Caco-2 (cell line): ENCODE results near the gene SUPT3H. TPM values are rescaled to one million over a fixed set of nuclear protein-coding genes. Genes with fewer than 3 reads are reported as not detected.

ENCODE experiments used
- BruUV-seq: library from RNA; stranded (reverse); fragments of 400-500 nt; replicated peaks from 2 replicates; lab custom pipeline; 2021; lab: Mats Ljungman, UMichigan
- CTCF ChIA-PET: fragments of 300-600 bp; sonication (Branson Sonifier 250); formaldehyde crosslinking; loops from one replicate; lab custom pipeline; 2022; ENCODE audit warnings: antibody characterized with exemption; lab: Charles Lee
- POLR2A ChIA-PET: fragments of 300-600 bp; sonication (Branson Sonifier 250); formaldehyde crosslinking; loops from one replicate; lab custom pipeline; 2022; ENCODE audit warnings: antibody characterized with exemption; lab: Charles Lee
- DNase-seq, 2 experiments: peaks; one replicate each; pipeline versions ENCODE4 v3.0.0 to v3.0.0-alpha.2; 2020 to 2022
- H3K27me3 ChIP-seq: replicated peaks from 2 replicates; pipeline ENCODE4 v1.6.0; 2011; ENCODE audit warnings: low read length; ENCODE audit not compliant: control insufficient read depth, insufficient read depth
- H3K36me3 ChIP-seq: 2 replicates; pipeline ENCODE4 v1.5.1; 2011; ENCODE audit warnings: low read length; ENCODE audit not compliant: control insufficient read depth, insufficient read depth
- H3K4me1 ChIP-seq: fragments of 250-450 bp; sonication (Bioruptor Pico); 2 replicates; pipeline ENCODE4 v1.5.1; 2020; ENCODE audit warnings: mild to moderate bottlenecking
- H3K4me3 ChIP-seq: 2 replicates; pipeline ENCODE4 v1.5.1; 2011; ENCODE audit warnings: low read depth, mild to moderate bottlenecking, control low read depth, low read length
- H3K9me3 ChIP-seq: fragments of 250-450 bp; sonication (Bioruptor Pico); 2 replicates; pipeline ENCODE4 v1.5.1; 2020; ENCODE audit warnings: mild to moderate bottlenecking, moderate library complexity
- H3K27ac Mint-ChIP-seq: one replicate; pipeline ENCODE4 v1.8.0; 2022; ENCODE audit warnings: mixed read lengths; ENCODE audit not compliant: unreplicated experiment
- H3K27me3 Mint-ChIP-seq: one replicate; pipeline ENCODE4 v1.8.0; 2022; ENCODE audit warnings: mixed read lengths; ENCODE audit not compliant: insufficient read depth, unreplicated experiment
- H3K36me3 Mint-ChIP-seq: one replicate; pipeline ENCODE4 v1.8.0; 2022; ENCODE audit warnings: mild to moderate bottlenecking, mixed read lengths; ENCODE audit not compliant: insufficient read depth, unreplicated experiment
- H3K4me1 Mint-ChIP-seq: one replicate; pipeline ENCODE4 v1.8.0; 2022; ENCODE audit warnings: low read depth, mixed read lengths; ENCODE audit not compliant: unreplicated experiment
- H3K4me3 Mint-ChIP-seq: one replicate; pipeline ENCODE4 v1.8.0; 2022; ENCODE audit warnings: mild to moderate bottlenecking, moderate library complexity, mixed read lengths; ENCODE audit not compliant: unreplicated experiment
- H3K9me3 Mint-ChIP-seq: one replicate; pipeline ENCODE4 v1.8.0; 2022; ENCODE audit warnings: mixed read lengths; ENCODE audit not compliant: unreplicated experiment
- intact Hi-C: fragments of 100-400 bp; cut with micrococcal nuclease; formaldehyde crosslinking; loops from one replicate; pipeline ENCODE4 v1.10.0; 2022; ENCODE audit not compliant: unreplicated experiment
- total RNA-seq: library from RNA; stranded (reverse); gene quantifications from 2 replicates; pipeline ENCODE4 v1.2.3, GENCODE V29; 2022
- TF ChIP-seq, protein P1 (sequence below), 2 experiments: fragments of 200-600 bp in 1 of 2; IDR thresholded peaks; 1 replicate in 1 of 2; 2 replicates in 1 of 2; pipeline versions ENCODE4 v1.5.1 to v1.8.0; 2011 to 2022; ENCODE audit warnings: antibody characterized with exemption in 1 of 2, control low read depth in 1 of 2, inconsistent platforms in 1 of 2, low read depth in 1 of 2, low read length in 1 of 2, mild to moderate bottlenecking in 1 of 2, moderate library complexity in 1 of 2; ENCODE audit not compliant: insufficient read depth in 1 of 2, severe bottlenecking in 1 of 2, unreplicated experiment in 1 of 2

The SUPT3H gene
- total RNA-seq, 1 experiment from 2014 or later, result 13.2 TPM

DNA sequence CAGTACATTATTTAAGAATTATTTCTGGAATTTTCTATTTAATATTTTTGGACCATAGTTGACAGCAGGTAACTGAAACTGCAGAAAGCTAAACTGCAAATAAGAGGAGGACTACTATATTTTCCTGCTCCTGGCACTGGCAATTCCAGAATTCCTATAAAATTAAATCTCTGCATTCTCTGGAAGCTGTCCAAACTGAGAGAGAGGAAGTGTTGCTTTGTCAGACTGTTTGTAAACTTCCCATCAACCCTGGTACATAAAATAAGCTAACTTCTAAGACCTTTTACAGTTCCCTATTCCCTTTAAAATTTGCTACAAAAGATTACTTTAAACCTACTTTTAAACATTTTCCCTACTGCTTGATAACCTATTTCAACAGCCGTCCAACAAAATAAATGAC is 245.7 kb downstream of the SUPT3H start:
- H3K4me3 Mint-ChIP-seq, result no peak overlapping the region
- CTCF ChIA-PET, result no interaction called here
- TF ChIP-seq, protein P1, sequence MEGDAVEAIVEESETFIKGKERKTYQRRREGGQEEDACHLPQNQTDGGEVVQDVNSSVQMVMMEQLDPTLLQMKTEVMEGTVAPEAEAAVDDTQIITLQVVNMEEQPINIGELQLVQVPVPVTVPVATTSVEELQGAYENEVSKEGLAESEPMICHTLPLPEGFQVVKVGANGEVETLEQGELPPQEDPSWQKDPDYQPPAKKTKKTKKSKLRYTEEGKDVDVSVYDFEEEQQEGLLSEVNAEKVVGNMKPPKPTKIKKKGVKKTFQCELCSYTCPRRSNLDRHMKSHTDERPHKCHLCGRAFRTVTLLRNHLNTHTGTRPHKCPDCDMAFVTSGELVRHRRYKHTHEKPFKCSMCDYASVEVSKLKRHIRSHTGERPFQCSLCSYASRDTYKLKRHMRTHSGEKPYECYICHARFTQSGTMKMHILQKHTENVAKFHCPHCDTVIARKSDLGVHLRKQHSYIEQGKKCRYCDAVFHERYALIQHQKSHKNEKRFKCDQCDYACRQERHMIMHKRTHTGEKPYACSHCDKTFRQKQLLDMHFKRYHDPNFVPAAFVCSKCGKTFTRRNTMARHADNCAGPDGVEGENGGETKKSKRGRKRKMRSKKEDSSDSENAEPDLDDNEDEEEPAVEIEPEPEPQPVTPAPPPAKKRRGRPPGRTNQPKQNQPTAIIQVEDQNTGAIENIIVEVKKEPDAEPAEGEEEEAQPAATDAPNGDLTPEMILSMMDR (IDR thresholded peaks at IDR 0.05; ENCODE audit: insufficient read depth in 1 of 2, low read depth in 1 of 2, low read length in 1 of 2, severe bottlenecking in 1 of 2, unreplicated experiment in 1 of 2), result no peak
- no peak overlapping the region for H3K27ac Mint-ChIP-seq
- Histone ChIP-seq H3K4me1 (no peaks in the 10 kb centered on the region), H3K27me3 (no peaks in the 10 kb centered on the region), H3K4me3 (no peak overlapping the region), H3K9me3 (no peaks in the 10 kb centered on the region; the same call in 1 of the 2 replicates), H3K36me3 (no peaks in the 10 kb centered on the region)
- no peaks in the 10 kb centered on the region for H3K27me3 Mint-ChIP-seq
- no TSS peak for BruUV-seq
- no peaks in the 10 kb centered on the region for H3K36me3 Mint-ChIP-seq
- intact Hi-C loops, result no loop called here
- no peak for DNase-seq
- H3K4me1 Mint-ChIP-seq, result peaks cover 8% of the 10 kb centered on the region
- peaks cover 17% of the 10 kb centered on the region for H3K9me3 Mint-ChIP-seq
- POLR2A ChIA-PET, result no interaction called here

DNA sequence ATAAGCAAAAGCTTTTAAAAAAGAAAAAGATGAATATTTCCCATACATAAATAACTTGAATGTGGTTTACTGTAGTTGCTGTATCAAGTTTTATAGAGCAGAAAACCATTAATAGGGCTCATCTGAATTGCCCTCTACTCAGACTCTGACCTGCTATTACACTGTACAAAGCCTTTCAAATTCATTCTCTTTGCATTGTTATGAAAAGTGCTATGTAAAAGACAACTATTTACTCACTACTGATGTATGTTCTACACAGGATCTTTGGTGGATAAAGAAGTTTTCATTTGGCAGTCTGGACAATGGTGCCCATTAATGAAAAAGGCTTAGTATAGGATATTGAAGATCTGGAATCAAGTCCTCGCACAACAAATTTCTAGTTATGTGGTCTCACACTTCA is 248.7 kb downstream of the SUPT3H start:
- CTCF ChIA-PET, result no interaction called here
- Histone ChIP-seq H3K27me3 (no peaks in the 10 kb centered on the region), H3K36me3 (no peaks in the 10 kb centered on the region), H3K9me3 (no peaks in the 10 kb centered on the region), H3K4me1 (no peaks in the 10 kb centered on the region), H3K4me3 (no peak overlapping the region)
- no TSS peak for BruUV-seq
- H3K4me1 Mint-ChIP-seq, result no peaks in the 10 kb centered on the region
- no peak overlapping the region for H3K4me3 Mint-ChIP-seq
- H3K27me3 Mint-ChIP-seq, result no peaks in the 10 kb centered on the region
- H3K9me3 Mint-ChIP-seq, result no peaks in the 10 kb centered on the region
- no peak for DNase-seq
- TF ChIP-seq, protein P1 (IDR thresholded peaks at IDR 0.05; ENCODE audit: insufficient read depth in 1 of 2, low read depth in 1 of 2, low read length in 1 of 2, severe bottlenecking in 1 of 2, unreplicated experiment in 1 of 2), result no peak
- no peak overlapping the region for H3K27ac Mint-ChIP-seq
- H3K36me3 Mint-ChIP-seq, result no peaks in the 10 kb centered on the region
- POLR2A ChIA-PET, result no interaction called here
- intact Hi-C loops, result no loop called here

DNA sequence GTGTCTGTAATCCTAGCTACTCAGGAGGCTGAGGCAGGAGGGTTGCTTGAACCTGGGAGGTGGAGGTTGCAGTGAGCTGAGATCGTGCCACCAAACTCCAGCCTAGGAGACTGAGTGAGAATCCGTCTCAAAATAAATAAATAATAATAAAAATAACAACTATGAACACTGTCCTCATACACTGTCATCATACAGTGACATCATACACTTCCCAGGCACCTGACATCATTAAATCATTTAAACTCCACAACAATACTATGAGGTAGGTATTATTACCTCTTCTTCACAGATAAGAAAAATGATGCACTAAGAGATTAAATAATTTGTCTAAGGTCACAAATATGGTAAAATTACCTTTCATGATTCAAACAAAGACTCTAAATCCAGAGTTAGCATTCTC is 250.5 kb downstream of the SUPT3H start:
- Histone ChIP-seq H3K27me3 (no peaks in the 10 kb centered on the region), H3K4me3 (no peak overlapping the region), H3K9me3 (no peaks in the 10 kb centered on the region), H3K36me3 (no peaks in the 10 kb centered on the region), H3K4me1 (no peaks in the 10 kb centered on the region)
- TF ChIP-seq, protein P1 (IDR thresholded peaks at IDR 0.05; ENCODE audit: insufficient read depth in 1 of 2, low read depth in 1 of 2, low read length in 1 of 2, severe bottlenecking in 1 of 2, unreplicated experiment in 1 of 2), result no peak
- POLR2A ChIA-PET, result no interaction called here
- Mint-ChIP-seq H3K36me3 (no peaks in the 10 kb centered on the region), H3K4me1 (no peaks in the 10 kb centered on the region), H3K4me3 (no peak overlapping the region), H3K27me3 (no peaks in the 10 kb centered on the region), H3K27ac (no peak overlapping the region), H3K9me3 (no peaks in the 10 kb centered on the region)
- intact Hi-C loops, result no loop called here
- no TSS peak for BruUV-seq
- DNase-seq, result no peak
- CTCF ChIA-PET, result interaction anchor here (0.6 kb wide), 1 partner anchor 14 kb away, joined by 7 read pairs; no protein-coding TSS in a partner anchor
